ENCODE results near the gene KIF5A. TPM values are rescaled to one million over a fixed set of nuclear protein-coding genes. Genes with fewer than 3 reads are reported as not detected.

KIF5A gene
- total and polyA plus RNA-seq, 2 of the 13 experiments (the other 11 are each of a cell fraction or from before 2014, with no cell fraction given): 1.6 to 11.9 TPM

GRCh38 chr12:57590864-57591781 is 41.3 kb downstream of the KIF5A start, which contains the start of gene PIP4K2C (continued):
- TF ChIP-seq SIX4 (CRISPR knock-in tag; IDR thresholded peaks at IDR 0.05) (no peak), SALL1 (CRISPR knock-in tag; IDR thresholded peaks at IDR 0.05) (peak; percentile 58), ARNTL (CRISPR knock-in tag; IDR thresholded peaks at IDR 0.05) (0 out of 2 replicates have a peak, but pooled peaks have one; percentile 19), XBP1 (CRISPR knock-in tag; IDR thresholded peaks at IDR 0.05) (no peak), GTF3A (CRISPR knock-in tag; conservative IDR thresholded peaks at IDR 0.05) (no peak), HOXA9 (CRISPR knock-in tag; IDR thresholded peaks at IDR 0.05; ENCODE audit: borderline replicate concordance) (no peak), ZNF430 (CRISPR knock-in tag; IDR thresholded peaks at IDR 0.05) (no peak), ZBTB49 (CRISPR knock-in tag; IDR thresholded peaks at IDR 0.05; ENCODE audit: borderline replicate concordance) (no peak), EED (CRISPR knock-in tag; IDR thresholded peaks at IDR 0.05) (no peak), CENPT (CRISPR knock-in tag; IDR thresholded peaks at IDR 0.05; ENCODE audit: low read depth) (no peak), ZFP37 (CRISPR knock-in tag; IDR thresholded peaks at IDR 0.05; ENCODE audit: borderline replicate concordance) (no peak), AHDC1 (CRISPR knock-in tag; IDR thresholded peaks at IDR 0.05; ENCODE audit: borderline replicate concordance) (peak; percentile 15), ZNF451 (CRISPR knock-in tag; IDR thresholded peaks at IDR 0.05) (no peak), CC2D1A (CRISPR knock-in tag; IDR thresholded peaks at IDR 0.05) (0 out of 2 replicates have a peak, but pooled peaks have one; percentile 66), ZNF629 (CRISPR knock-in tag; conservative IDR thresholded peaks at IDR 0.05) (no peak), PHB2 (IDR thresholded peaks at IDR 0.05; ENCODE audit: partially characterized antibody) (no peak), ZNF570 (CRISPR knock-in tag; IDR thresholded peaks at IDR 0.05; ENCODE audit: borderline replicate concordance) (no peak), IKZF1 (IDR thresholded peaks at IDR 0.05) (no peak), ZNF598 (CRISPR knock-in tag; IDR thresholded peaks at IDR 0.05; ENCODE audit: borderline replicate concordance) (no peak; the same call in 1 of the 2 replicates)
- TF ChIP-seq, protein P1, sequence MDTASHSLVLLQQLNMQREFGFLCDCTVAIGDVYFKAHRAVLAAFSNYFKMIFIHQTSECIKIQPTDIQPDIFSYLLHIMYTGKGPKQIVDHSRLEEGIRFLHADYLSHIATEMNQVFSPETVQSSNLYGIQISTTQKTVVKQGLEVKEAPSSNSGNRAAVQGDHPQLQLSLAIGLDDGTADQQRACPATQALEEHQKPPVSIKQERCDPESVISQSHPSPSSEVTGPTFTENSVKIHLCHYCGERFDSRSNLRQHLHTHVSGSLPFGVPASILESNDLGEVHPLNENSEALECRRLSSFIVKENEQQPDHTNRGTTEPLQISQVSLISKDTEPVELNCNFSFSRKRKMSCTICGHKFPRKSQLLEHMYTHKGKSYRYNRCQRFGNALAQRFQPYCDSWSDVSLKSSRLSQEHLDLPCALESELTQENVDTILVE (CRISPR knock-in tag; IDR thresholded peaks at IDR 0.05): no peak; the same call in 1 of the 2 replicates
